Vagina (tissue), 2 donors: ENCODE measurements around the gene CD80.

Experiments
- POLR2A ChIP-seq, 2 donors: fragments of 450-650 bp; IDR thresholded peaks; one replicate each; pipeline ENCODE4 v1.6.1; 2017; ENCODE audit warnings: antibody characterized with exemption in 2 of 2, mild to moderate bottlenecking in 2 of 2, moderate library complexity in 2 of 2
- POLR2AphosphoS5 ChIP-seq, 2 donors: sonication (generic); formaldehyde crosslinking; IDR thresholded peaks; one replicate each; pipeline ENCODE4 v1.9.0; 2017; ENCODE audit warnings: antibody characterized with exemption in 2 of 2, mild to moderate bottlenecking in 2 of 2, low read depth in 1 of 2; ENCODE audit not compliant: insufficient read depth in 1 of 2

GRCh38 chr3:119497820-119498185, 61.6 kb downstream of the CD80 start:
- TF ChIP-seq POLR2A (IDR thresholded peaks at IDR 0.05) (no peak), POLR2AphosphoS5 (IDR thresholded peaks at IDR 0.05; ENCODE audit: insufficient read depth in 1 of 2, low read depth in 1 of 2) (no peak)
